WTC11 (cell line): Measurements from ENCODE around the gene HSPA4. TPM values are rescaled to one million over a fixed set of nuclear protein-coding genes. Genes with fewer than 3 reads are reported as not detected.

ENCODE experiments used
- ATAC-seq: fragments of 200-7000 bp; cut with Tn5 transposase; 2 replicates; pipeline ENCODE4 v1.10.0; 2021; ENCODE audit warnings: mild to moderate bottlenecking, moderate library complexity
- CTCF ChIA-PET: fragments of 300-600 bp; sonication (Branson Sonifier 250); formaldehyde crosslinking; loops from one replicate; lab custom pipeline; 2021; ENCODE audit warnings: antibody characterized with exemption; lab: Charles Lee
- POLR2A ChIA-PET: fragments of 350-600 bp; sonication (Branson Sonifier 250); formaldehyde crosslinking; loops from one replicate; lab custom pipeline; 2021; ENCODE audit warnings: antibody characterized with exemption; lab: Charles Lee
- DNase-seq: peaks from one replicate; pipeline ENCODE4 v3.0.0; 2021; ENCODE audit warnings: low spot score
- H3K27ac Mint-ChIP-seq: 2 replicates; pipeline ENCODE4 v1.8.0; 2021; ENCODE audit warnings: mixed read lengths
- H3K27me3 Mint-ChIP-seq: 2 replicates; pipeline ENCODE4 v1.8.0; 2021; ENCODE audit warnings: low read depth, mild to moderate bottlenecking, moderate library complexity, mixed read lengths
- H3K36me3 Mint-ChIP-seq: 2 replicates; pipeline ENCODE4 v1.8.0; 2021; ENCODE audit warnings: mixed read lengths
- H3K4me1 Mint-ChIP-seq: 2 replicates; pipeline ENCODE4 v1.8.0; 2022; ENCODE audit warnings: mixed read lengths
- H3K4me3 Mint-ChIP-seq: 2 replicates; pipeline ENCODE4 v1.8.0; 2021; ENCODE audit warnings: mild to moderate bottlenecking, moderate library complexity, mixed read lengths
- H3K9me3 Mint-ChIP-seq: 2 replicates; pipeline ENCODE4 v1.8.0; 2021; ENCODE audit warnings: mixed read lengths
- ATF1 ChIP-seq: sonication (generic); formaldehyde crosslinking; IDR thresholded peaks from 2 replicates; pipeline ENCODE4 v1.8.1; 2023; ENCODE audit warnings: mild to moderate bottlenecking, moderate library complexity, missing genetic modification reagents
- CREB1 ChIP-seq: sonication (generic); formaldehyde crosslinking; IDR thresholded peaks from 2 replicates; pipeline ENCODE4 v1.8.0; 2023; ENCODE audit warnings: mild to moderate bottlenecking, missing genetic modification reagents
- HMGA2 ChIP-seq: fragments of 250-450 bp; sonication (Bioruptor Pico); IDR thresholded peaks from 2 replicates; pipeline ENCODE4 v1.4.0; 2021; ENCODE audit warnings: mild to moderate bottlenecking, moderate library complexity
- JAZF1 ChIP-seq: fragments of 250-450 bp; sonication (Bioruptor Pico); IDR thresholded peaks from 2 replicates; pipeline ENCODE4 v1.9.0; 2021; ENCODE audit warnings: moderate library complexity, mild to moderate bottlenecking, inconsistent platforms
- MXD4 ChIP-seq: fragments of 250-450 bp; sonication (Bioruptor Pico); IDR thresholded peaks from 2 replicates; pipeline ENCODE4 v1.8.0; 2021; ENCODE audit warnings: mild to moderate bottlenecking, moderate library complexity, borderline replicate concordance
- MYBL2 ChIP-seq: sonication (generic); formaldehyde crosslinking; IDR thresholded peaks from 2 replicates; pipeline ENCODE4 v1.8.1; 2023; ENCODE audit warnings: mild to moderate bottlenecking, moderate library complexity, missing genetic modification reagents
- NFE2L1 ChIP-seq: sonication (generic); formaldehyde crosslinking; IDR thresholded peaks from 2 replicates; pipeline ENCODE4 v1.8.1; 2023; ENCODE audit warnings: missing genetic modification reagents
- NR1H2 ChIP-seq: sonication (generic); formaldehyde crosslinking; IDR thresholded peaks from 2 replicates; pipeline ENCODE4 v1.9.0; 2021; ENCODE audit warnings: mild to moderate bottlenecking, moderate library complexity, missing genetic modification reagents
- RELA ChIP-seq: sonication (generic); formaldehyde crosslinking; IDR thresholded peaks from 2 replicates; pipeline ENCODE4 v1.8.1; 2022; ENCODE audit warnings: missing genetic modification reagents, mild to moderate bottlenecking, borderline replicate concordance
- SMAD4 ChIP-seq: sonication (generic); formaldehyde crosslinking; IDR thresholded peaks from 2 replicates; pipeline ENCODE4 v1.8.0; 2022; ENCODE audit warnings: mild to moderate bottlenecking, missing genetic modification reagents
- TCF7 ChIP-seq: sonication (generic); formaldehyde crosslinking; IDR thresholded peaks from 2 replicates; pipeline ENCODE4 v1.8.0; 2022; ENCODE audit warnings: mild to moderate bottlenecking, low read depth, missing genetic modification reagents, moderate library complexity
- TEAD1 ChIP-seq: sonication (generic); formaldehyde crosslinking; IDR thresholded peaks from 2 replicates; pipeline ENCODE4 v1.8.0; 2022; ENCODE audit warnings: mild to moderate bottlenecking, missing genetic modification reagents
- TP53 ChIP-seq: sonication (generic); formaldehyde crosslinking; IDR thresholded peaks from 2 replicates; pipeline ENCODE4 v1.8.1; 2023; ENCODE audit warnings: mild to moderate bottlenecking, missing genetic modification reagents
- ZNF121 ChIP-seq: sonication (generic); formaldehyde crosslinking; IDR thresholded peaks from 2 replicates; pipeline ENCODE4 v1.8.0; 2023; ENCODE audit warnings: missing genetic modification reagents
- ZNF219 ChIP-seq: sonication (generic); formaldehyde crosslinking; IDR thresholded peaks from 2 replicates; pipeline ENCODE4 v1.8.0; 2023; ENCODE audit warnings: missing genetic modification reagents, mild to moderate bottlenecking, borderline replicate concordance
- ZNF263 ChIP-seq: sonication (generic); formaldehyde crosslinking; IDR thresholded peaks from 2 replicates; pipeline ENCODE4 v1.8.1; 2022; ENCODE audit warnings: low read depth, mild to moderate bottlenecking, moderate library complexity, missing genetic modification reagents
- ZNF396 ChIP-seq: fragments of 250-450 bp; sonication (Bioruptor Pico); IDR thresholded peaks from 2 replicates; pipeline ENCODE4 v1.8.0; 2021; ENCODE audit warnings: mild to moderate bottlenecking, moderate library complexity, borderline replicate concordance
- total RNA-seq: library from RNA; stranded (reverse); gene quantifications from 3 replicates; pipeline ENCODE4 v1.2.3, GENCODE V29; 2021
- TF ChIP-seq, protein P1 (sequence below): fragments of 250-450 bp; sonication (Bioruptor Pico); IDR thresholded peaks from 2 replicates; pipeline ENCODE4 v1.8.0; 2021; ENCODE audit warnings: mild to moderate bottlenecking
- TF ChIP-seq, protein P2 (sequence below): fragments of 200-600 bp; IDR thresholded peaks from 2 replicates; pipeline ENCODE4 v1.8.0; 2022; ENCODE audit warnings: antibody characterized with exemption
- TF ChIP-seq, protein P3 (sequence below): sonication (generic); formaldehyde crosslinking; conservative IDR thresholded peaks from 2 replicates; pipeline ENCODE4 v1.8.1; 2022; ENCODE audit warnings: mild to moderate bottlenecking, missing genetic modification reagents
- TF ChIP-seq, protein P4 (sequence below): sonication (generic); formaldehyde crosslinking; IDR thresholded peaks from 2 replicates; pipeline ENCODE4 v1.8.1; 2023; ENCODE audit warnings: mild to moderate bottlenecking, missing genetic modification reagents, moderate library complexity
- TF ChIP-seq, protein P5 (sequence below): fragments of 250-450 bp; sonication (Bioruptor Pico); IDR thresholded peaks from 2 replicates; pipeline ENCODE4 v1.9.0; 2021; ENCODE audit warnings: mild to moderate bottlenecking
- TF ChIP-seq, protein P6 (sequence below): sonication (generic); formaldehyde crosslinking; IDR thresholded peaks from 2 replicates; pipeline ENCODE4 v1.8.1; 2023; ENCODE audit warnings: mild to moderate bottlenecking, missing genetic modification reagents
- TF ChIP-seq, protein P7 (sequence below): sonication (generic); formaldehyde crosslinking; IDR thresholded peaks from 2 replicates; pipeline ENCODE4 v1.8.1; 2023; ENCODE audit warnings: mild to moderate bottlenecking, missing genetic modification reagents, borderline replicate concordance

Gene HSPA4
- total RNA-seq, 1 experiment from 2014 or later, result 363 TPM

DNA sequence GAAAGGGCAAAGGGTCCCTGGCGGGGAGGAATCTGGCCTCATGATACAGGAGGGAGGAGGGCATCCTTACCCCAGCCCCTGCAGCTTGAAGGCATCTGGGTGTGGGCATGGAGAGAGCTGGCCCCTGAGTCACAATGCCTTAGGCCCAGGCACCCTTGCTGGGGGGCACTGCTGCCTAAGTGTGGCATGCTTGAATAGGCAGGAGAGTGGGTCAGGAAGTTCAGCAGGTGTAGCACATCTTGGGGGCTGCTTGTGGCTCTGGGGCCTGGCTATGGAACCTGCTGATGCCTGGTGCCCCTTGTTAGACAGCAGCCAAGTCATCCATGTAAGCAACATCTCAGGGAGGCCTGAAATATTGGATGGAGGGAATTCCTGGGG, 63.1 kb downstream of the HSPA4 start:
- H3K27me3 Mint-ChIP-seq, result no peaks in the 10 kb centered on the region; the same call in 1 of the 2 replicates
- H3K27ac Mint-ChIP-seq, result no peak overlapping the region
- no peaks in the 10 kb centered on the region; the same call in 1 of the 2 replicates for H3K4me1 Mint-ChIP-seq
- ATAC-seq, result no peak
- H3K9me3 Mint-ChIP-seq, result no peaks in the 10 kb centered on the region
- TF ChIP-seq NFE2L1 (CRISPR knock-in tag), result no peak
- TF ChIP-seq CREB1, result no peak
- TF ChIP-seq NR1H2 (CRISPR knock-in tag), result no peak
- no peak for TF ChIP-seq TCF7 (CRISPR knock-in tag)
- TF ChIP-seq TP53 (CRISPR knock-in tag), result no peak
- TF ChIP-seq SMAD4 (CRISPR knock-in tag), result no peak
- no peak for TF ChIP-seq ZNF263 (CRISPR knock-in tag)
- TF ChIP-seq, protein P1, sequence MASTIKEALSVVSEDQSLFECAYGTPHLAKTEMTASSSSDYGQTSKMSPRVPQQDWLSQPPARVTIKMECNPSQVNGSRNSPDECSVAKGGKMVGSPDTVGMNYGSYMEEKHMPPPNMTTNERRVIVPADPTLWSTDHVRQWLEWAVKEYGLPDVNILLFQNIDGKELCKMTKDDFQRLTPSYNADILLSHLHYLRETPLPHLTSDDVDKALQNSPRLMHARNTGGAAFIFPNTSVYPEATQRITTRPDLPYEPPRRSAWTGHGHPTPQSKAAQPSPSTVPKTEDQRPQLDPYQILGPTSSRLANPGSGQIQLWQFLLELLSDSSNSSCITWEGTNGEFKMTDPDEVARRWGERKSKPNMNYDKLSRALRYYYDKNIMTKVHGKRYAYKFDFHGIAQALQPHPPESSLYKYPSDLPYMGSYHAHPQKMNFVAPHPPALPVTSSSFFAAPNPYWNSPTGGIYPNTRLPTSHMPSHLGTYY, result no peak
- TF ChIP-seq RELA (CRISPR knock-in tag), result no peak
- TF ChIP-seq, protein P2, sequence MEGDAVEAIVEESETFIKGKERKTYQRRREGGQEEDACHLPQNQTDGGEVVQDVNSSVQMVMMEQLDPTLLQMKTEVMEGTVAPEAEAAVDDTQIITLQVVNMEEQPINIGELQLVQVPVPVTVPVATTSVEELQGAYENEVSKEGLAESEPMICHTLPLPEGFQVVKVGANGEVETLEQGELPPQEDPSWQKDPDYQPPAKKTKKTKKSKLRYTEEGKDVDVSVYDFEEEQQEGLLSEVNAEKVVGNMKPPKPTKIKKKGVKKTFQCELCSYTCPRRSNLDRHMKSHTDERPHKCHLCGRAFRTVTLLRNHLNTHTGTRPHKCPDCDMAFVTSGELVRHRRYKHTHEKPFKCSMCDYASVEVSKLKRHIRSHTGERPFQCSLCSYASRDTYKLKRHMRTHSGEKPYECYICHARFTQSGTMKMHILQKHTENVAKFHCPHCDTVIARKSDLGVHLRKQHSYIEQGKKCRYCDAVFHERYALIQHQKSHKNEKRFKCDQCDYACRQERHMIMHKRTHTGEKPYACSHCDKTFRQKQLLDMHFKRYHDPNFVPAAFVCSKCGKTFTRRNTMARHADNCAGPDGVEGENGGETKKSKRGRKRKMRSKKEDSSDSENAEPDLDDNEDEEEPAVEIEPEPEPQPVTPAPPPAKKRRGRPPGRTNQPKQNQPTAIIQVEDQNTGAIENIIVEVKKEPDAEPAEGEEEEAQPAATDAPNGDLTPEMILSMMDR, result no peak
- TF ChIP-seq, protein P3, sequence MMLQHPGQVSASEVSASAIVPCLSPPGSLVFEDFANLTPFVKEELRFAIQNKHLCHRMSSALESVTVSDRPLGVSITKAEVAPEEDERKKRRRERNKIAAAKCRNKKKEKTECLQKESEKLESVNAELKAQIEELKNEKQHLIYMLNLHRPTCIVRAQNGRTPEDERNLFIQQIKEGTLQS (CRISPR knock-in tag), result no peak
- TF ChIP-seq ATF1 (CRISPR knock-in tag), result no peak
- TF ChIP-seq MXD4, result no peak
- TF ChIP-seq ZNF121 (CRISPR knock-in tag), result no peak
- no peak for TF ChIP-seq TEAD1 (CRISPR knock-in tag)
- TF ChIP-seq, protein P4, sequence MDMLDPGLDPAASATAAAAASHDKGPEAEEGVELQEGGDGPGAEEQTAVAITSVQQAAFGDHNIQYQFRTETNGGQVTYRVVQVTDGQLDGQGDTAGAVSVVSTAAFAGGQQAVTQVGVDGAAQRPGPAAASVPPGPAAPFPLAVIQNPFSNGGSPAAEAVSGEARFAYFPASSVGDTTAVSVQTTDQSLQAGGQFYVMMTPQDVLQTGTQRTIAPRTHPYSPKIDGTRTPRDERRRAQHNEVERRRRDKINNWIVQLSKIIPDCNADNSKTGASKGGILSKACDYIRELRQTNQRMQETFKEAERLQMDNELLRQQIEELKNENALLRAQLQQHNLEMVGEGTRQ, result no peak
- TF ChIP-seq ZNF396 (CRISPR knock-in tag), result no peak
- TF ChIP-seq, all 79 proteins: peak for 0
- no peaks in the 10 kb centered on the region for H3K36me3 Mint-ChIP-seq
- no peak overlapping the region for H3K4me3 Mint-ChIP-seq
- no peak for DNase-seq
- ChIA-PET CTCF (interaction anchor here (1.3 to 7.3 kb wide), 5 partner anchors 78 to 309 kb away, joined by 3 to 68 read pairs (median 5); no protein-coding TSS in a partner anchor), POLR2A (no interaction called here)

DNA sequence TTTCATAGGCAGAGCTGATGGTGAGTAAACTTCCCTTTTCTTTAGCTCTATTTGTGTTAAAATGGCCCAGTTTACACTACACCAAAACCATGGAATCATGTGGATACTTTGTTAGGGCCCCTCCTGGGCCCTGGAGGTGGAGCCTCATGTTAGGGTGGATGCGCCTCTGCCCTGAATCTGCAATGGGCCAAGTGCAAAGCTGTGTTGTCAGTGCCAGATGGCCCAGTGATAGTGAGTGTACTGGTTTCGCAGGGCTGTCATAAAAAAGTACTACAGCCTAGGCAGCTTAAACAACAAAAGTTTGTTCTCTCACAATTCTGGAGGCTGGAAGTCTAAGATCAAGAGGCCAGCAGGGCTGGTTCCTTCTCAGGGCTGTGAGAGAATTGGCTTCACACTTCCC, 64.8 kb downstream of the HSPA4 start:
- no peaks in the 10 kb centered on the region for H3K36me3 Mint-ChIP-seq
- ATAC-seq (peak; percentile 57), DNase-seq (no peak)
- H3K9me3 Mint-ChIP-seq, result no peaks in the 10 kb centered on the region
- no peak overlapping the region for H3K4me3 Mint-ChIP-seq
- ChIA-PET POLR2A (no interaction called here), CTCF (interaction anchor here (7.3 kb wide), 1 partner anchor 130 kb away, joined by 68 read pairs; no protein-coding TSS in a partner anchor)
- H3K4me1 Mint-ChIP-seq, result no peaks in the 10 kb centered on the region
- no peaks in the 10 kb centered on the region; the same call in 1 of the 2 replicates for H3K27me3 Mint-ChIP-seq
- H3K27ac Mint-ChIP-seq, result no peak overlapping the region
- TF ChIP-seq HMGA2 (CRISPR knock-in tag) (no peak), JAZF1 (CRISPR knock-in tag) (no peak), MYBL2 (CRISPR knock-in tag) (no peak), ZNF263 (CRISPR knock-in tag) (no peak), TEAD1 (CRISPR knock-in tag) (no peak), ZNF219 (CRISPR knock-in tag) (no peak), MXD4 (no peak), NFE2L1 (CRISPR knock-in tag) (no peak)
- TF ChIP-seq, protein P5, sequence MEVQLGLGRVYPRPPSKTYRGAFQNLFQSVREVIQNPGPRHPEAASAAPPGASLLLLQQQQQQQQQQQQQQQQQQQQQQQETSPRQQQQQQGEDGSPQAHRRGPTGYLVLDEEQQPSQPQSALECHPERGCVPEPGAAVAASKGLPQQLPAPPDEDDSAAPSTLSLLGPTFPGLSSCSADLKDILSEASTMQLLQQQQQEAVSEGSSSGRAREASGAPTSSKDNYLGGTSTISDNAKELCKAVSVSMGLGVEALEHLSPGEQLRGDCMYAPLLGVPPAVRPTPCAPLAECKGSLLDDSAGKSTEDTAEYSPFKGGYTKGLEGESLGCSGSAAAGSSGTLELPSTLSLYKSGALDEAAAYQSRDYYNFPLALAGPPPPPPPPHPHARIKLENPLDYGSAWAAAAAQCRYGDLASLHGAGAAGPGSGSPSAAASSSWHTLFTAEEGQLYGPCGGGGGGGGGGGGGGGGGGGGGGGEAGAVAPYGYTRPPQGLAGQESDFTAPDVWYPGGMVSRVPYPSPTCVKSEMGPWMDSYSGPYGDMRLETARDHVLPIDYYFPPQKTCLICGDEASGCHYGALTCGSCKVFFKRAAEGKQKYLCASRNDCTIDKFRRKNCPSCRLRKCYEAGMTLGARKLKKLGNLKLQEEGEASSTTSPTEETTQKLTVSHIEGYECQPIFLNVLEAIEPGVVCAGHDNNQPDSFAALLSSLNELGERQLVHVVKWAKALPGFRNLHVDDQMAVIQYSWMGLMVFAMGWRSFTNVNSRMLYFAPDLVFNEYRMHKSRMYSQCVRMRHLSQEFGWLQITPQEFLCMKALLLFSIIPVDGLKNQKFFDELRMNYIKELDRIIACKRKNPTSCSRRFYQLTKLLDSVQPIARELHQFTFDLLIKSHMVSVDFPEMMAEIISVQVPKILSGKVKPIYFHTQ (CRISPR knock-in tag), result no peak
- TF ChIP-seq, protein P6, sequence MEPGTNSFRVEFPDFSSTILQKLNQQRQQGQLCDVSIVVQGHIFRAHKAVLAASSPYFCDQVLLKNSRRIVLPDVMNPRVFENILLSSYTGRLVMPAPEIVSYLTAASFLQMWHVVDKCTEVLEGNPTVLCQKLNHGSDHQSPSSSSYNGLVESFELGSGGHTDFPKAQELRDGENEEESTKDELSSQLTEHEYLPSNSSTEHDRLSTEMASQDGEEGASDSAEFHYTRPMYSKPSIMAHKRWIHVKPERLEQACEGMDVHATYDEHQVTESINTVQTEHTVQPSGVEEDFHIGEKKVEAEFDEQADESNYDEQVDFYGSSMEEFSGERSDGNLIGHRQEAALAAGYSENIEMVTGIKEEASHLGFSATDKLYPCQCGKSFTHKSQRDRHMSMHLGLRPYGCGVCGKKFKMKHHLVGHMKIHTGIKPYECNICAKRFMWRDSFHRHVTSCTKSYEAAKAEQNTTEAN (CRISPR knock-in tag), result no peak
- TF ChIP-seq, protein P7, sequence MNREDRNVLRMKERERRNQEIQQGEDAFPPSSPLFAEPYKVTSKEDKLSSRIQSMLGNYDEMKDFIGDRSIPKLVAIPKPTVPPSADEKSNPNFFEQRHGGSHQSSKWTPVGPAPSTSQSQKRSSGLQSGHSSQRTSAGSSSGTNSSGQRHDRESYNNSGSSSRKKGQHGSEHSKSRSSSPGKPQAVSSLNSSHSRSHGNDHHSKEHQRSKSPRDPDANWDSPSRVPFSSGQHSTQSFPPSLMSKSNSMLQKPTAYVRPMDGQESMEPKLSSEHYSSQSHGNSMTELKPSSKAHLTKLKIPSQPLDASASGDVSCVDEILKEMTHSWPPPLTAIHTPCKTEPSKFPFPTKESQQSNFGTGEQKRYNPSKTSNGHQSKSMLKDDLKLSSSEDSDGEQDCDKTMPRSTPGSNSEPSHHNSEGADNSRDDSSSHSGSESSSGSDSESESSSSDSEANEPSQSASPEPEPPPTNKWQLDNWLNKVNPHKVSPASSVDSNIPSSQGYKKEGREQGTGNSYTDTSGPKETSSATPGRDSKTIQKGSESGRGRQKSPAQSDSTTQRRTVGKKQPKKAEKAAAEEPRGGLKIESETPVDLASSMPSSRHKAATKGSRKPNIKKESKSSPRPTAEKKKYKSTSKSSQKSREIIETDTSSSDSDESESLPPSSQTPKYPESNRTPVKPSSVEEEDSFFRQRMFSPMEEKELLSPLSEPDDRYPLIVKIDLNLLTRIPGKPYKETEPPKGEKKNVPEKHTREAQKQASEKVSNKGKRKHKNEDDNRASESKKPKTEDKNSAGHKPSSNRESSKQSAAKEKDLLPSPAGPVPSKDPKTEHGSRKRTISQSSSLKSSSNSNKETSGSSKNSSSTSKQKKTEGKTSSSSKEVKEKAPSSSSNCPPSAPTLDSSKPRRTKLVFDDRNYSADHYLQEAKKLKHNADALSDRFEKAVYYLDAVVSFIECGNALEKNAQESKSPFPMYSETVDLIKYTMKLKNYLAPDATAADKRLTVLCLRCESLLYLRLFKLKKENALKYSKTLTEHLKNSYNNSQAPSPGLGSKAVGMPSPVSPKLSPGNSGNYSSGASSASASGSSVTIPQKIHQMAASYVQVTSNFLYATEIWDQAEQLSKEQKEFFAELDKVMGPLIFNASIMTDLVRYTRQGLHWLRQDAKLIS (CRISPR knock-in tag), result no peak
